ENCODE measurements around the gene TUBG2.
"Not testable (repeated sequence)": the region's sequence is repeated elsewhere in the genome, so short reads cannot be mapped to it uniquely, and the experiment has no call there.

Gene TUBG2

GRCh38 chr17:42659079-42659931 is at the start of gene TUBG2:
Gene TUBG2 (plus strand): TSS chr17:42659284. CDS start chr17:42659504, 220 bp downstream.
- DNase-seq: no peak

GRCh38 chr17:42609814-42610801 is 49.0 kb upstream of the TUBG2 start:
- not testable (repeated sequence) for DNase-seq

GRCh38 chr17:42612013-42612412 is 47.1 kb upstream of the TUBG2 start:
- DNase-seq: no peak

- DNase-seq: no peak
These were observed 45.3 kb upstream of the TUBG2 start for GRCh38 chr17:42613699-42614295.

- no peak for DNase-seq
These were observed 41.1 kb upstream of the TUBG2 start for GRCh38 chr17:42617956-42618431.

GRCh38 chr17:42618442-42619150 is 40.5 kb upstream of the TUBG2 start:
- no peak for DNase-seq

- not testable (repeated sequence) for DNase-seq
These were observed 37.1 kb upstream of the TUBG2 start for GRCh38 chr17:42621987-42622386.

GRCh38 chr17:42623271-42623670 is 35.8 kb upstream of the TUBG2 start:
- no peak for DNase-seq

GRCh38 chr17:42623732-42624596 is 35.1 kb upstream of the TUBG2 start:
- DNase-seq: no peak

- DNase-seq: not testable (repeated sequence)
These were observed 31.9 kb upstream of the TUBG2 start for GRCh38 chr17:42627032-42627764.

- DNase-seq: no peak
These were observed 29.6 kb upstream of the TUBG2 start for GRCh38 chr17:42629411-42630009.

GRCh38 chr17:42632949-42633444 is 26.1 kb upstream of the TUBG2 start:
- no peak for DNase-seq

GRCh38 chr17:42639525-42640113 is 19.5 kb upstream of the TUBG2 start:
- DNase-seq: no peak

GRCh38 chr17:42640121-42640520 is 19.0 kb upstream of the TUBG2 start:
- DNase-seq: no peak

- no peak for DNase-seq
These were observed 16.7 kb upstream of the TUBG2 start for GRCh38 chr17:42642336-42642735.

GRCh38 chr17:42647778-42648177 is 11.3 kb upstream of the TUBG2 start:
- DNase-seq: no peak

GRCh38 chr17:42651392-42651791 is 7.7 kb upstream of the TUBG2 start:
- DNase-seq: no peak

GRCh38 chr17:42653179-42654124 is 5.6 kb upstream of the TUBG2 start:
- no peak for DNase-seq

All from SIG-M5 (cell line).